Ecto neural progenitor cell (in vitro differentiated cells): ENCODE data around the gene AK5.

Experiments used
- DNase-seq: peaks from one replicate; pipeline ENCODE4 v3.0.0-alpha.2; 2018; ENCODE audit warnings: low spot score

Gene AK5

GRCh38 chr1:77350012-77350770 is 68.4 kb downstream of the AK5 start:
- DNase-seq: no peak

GRCh38 chr1:77354536-77354935 is 72.7 kb downstream of the AK5 start:
- DNase-seq: no peak

GRCh38 chr1:77355010-77355409 is 73.2 kb downstream of the AK5 start:
- DNase-seq: no peak

- no peak for DNase-seq
These were observed 74.3 kb downstream of the AK5 start for GRCh38 chr1:77356136-77356535.

GRCh38 chr1:77360256-77360655 is 78.4 kb downstream of the AK5 start:
- DNase-seq: no peak

- DNase-seq: no peak
These were observed 79.8 kb downstream of the AK5 start for GRCh38 chr1:77361621-77362020.

GRCh38 chr1:77370161-77370560 is 88.3 kb downstream of the AK5 start:
- no peak for DNase-seq

GRCh38 chr1:77370583-77371306 is 88.9 kb downstream of the AK5 start:
- DNase-seq: no peak

- no peak for DNase-seq
These were observed 89.6 kb downstream of the AK5 start for GRCh38 chr1:77371396-77371795.

- DNase-seq: no peak
These were observed 91.9 kb downstream of the AK5 start for GRCh38 chr1:77373702-77374101.

GRCh38 chr1:77375541-77375940 is 93.7 kb downstream of the AK5 start:
- no peak for DNase-seq

GRCh38 chr1:77375990-77376389 is 94.2 kb downstream of the AK5 start:
- DNase-seq: no peak

GRCh38 chr1:77378723-77379535 is 97.1 kb downstream of the AK5 start:
- DNase-seq: no peak

- no peak for DNase-seq
These were observed 100.5 kb downstream of the AK5 start for GRCh38 chr1:77382366-77382765.

- no peak for DNase-seq
These were observed 101.4 kb downstream of the AK5 start for GRCh38 chr1:77383236-77383635.

GRCh38 chr1:77385551-77385950 is 103.7 kb downstream of the AK5 start:
- no peak for DNase-seq

GRCh38 chr1:77386276-77386675 is 104.5 kb downstream of the AK5 start:
- DNase-seq: no peak

GRCh38 chr1:77387553-77387952 is 105.7 kb downstream of the AK5 start:
- no peak for DNase-seq

GRCh38 chr1:77388661-77389060 is 106.8 kb downstream of the AK5 start:
- no peak for DNase-seq

GRCh38 chr1:77392486-77392885 is 110.7 kb downstream of the AK5 start:
- no peak for DNase-seq

GRCh38 chr1:77394166-77394565 is 112.3 kb downstream of the AK5 start:
- DNase-seq: no peak

GRCh38 chr1:77395051-77395450 is 113.2 kb downstream of the AK5 start:
- DNase-seq: no peak

GRCh38 chr1:77398152-77398551 is 116.3 kb downstream of the AK5 start:
- no peak for DNase-seq
